Glutamatergic neuron (in vitro differentiated cells): ENCODE data around the gene SLC27A2. TPM values are rescaled to one million over a fixed set of nuclear protein-coding genes. Genes with fewer than 3 reads are reported as not detected.

Experiments
- DNase-seq: peaks from one replicate; pipeline ENCODE4 v3.0.0; 2022
- H3K27ac Mint-ChIP-seq: one replicate; pipeline ENCODE4 v1.8.0; 2020; ENCODE audit warnings: mild to moderate bottlenecking, mixed read lengths, inconsistent platforms; ENCODE audit not compliant: unreplicated experiment
- H3K27me3 Mint-ChIP-seq: one replicate; pipeline ENCODE4 v1.8.0; 2020; ENCODE audit warnings: mild to moderate bottlenecking, moderate library complexity, mixed read lengths, inconsistent platforms; ENCODE audit not compliant: unreplicated experiment
- H3K36me3 Mint-ChIP-seq: one replicate; pipeline ENCODE4 v1.8.0; 2020; ENCODE audit warnings: mild to moderate bottlenecking, mixed read lengths, inconsistent platforms; ENCODE audit not compliant: unreplicated experiment
- H3K4me1 Mint-ChIP-seq: one replicate; pipeline ENCODE4 v1.8.0; 2020; ENCODE audit warnings: mild to moderate bottlenecking, low read depth, mixed read lengths, inconsistent platforms; ENCODE audit not compliant: unreplicated experiment
- H3K4me3 Mint-ChIP-seq: one replicate; pipeline ENCODE4 v1.8.0; 2020; ENCODE audit warnings: mild to moderate bottlenecking, mixed read lengths, inconsistent platforms; ENCODE audit not compliant: unreplicated experiment
- H3K9me3 Mint-ChIP-seq: one replicate; pipeline ENCODE4 v1.8.0; 2020; ENCODE audit warnings: mild to moderate bottlenecking, moderate library complexity, mixed read lengths, inconsistent platforms; ENCODE audit not compliant: unreplicated experiment
- CTCF ChIP-seq: fragments of 200-600 bp; sonication (generic); IDR thresholded peaks from one replicate; pipeline ENCODE4 v1.5.0; 2021; ENCODE audit not compliant: partially characterized antibody, unreplicated experiment
- total RNA-seq: library from RNA; stranded (reverse); fragmentation: NEBNext Ultra II Directional; extraction: Animal tissue kit (Norgen Biotek cat#: 25700); gene quantifications from one replicate; pipeline ENCODE4 v1.2.1, GENCODE V29; 2021; ENCODE audit not compliant: unreplicated experiment

The SLC27A2 gene
- total RNA-seq, 1 donor from 2014 or later: not detected

DNA sequence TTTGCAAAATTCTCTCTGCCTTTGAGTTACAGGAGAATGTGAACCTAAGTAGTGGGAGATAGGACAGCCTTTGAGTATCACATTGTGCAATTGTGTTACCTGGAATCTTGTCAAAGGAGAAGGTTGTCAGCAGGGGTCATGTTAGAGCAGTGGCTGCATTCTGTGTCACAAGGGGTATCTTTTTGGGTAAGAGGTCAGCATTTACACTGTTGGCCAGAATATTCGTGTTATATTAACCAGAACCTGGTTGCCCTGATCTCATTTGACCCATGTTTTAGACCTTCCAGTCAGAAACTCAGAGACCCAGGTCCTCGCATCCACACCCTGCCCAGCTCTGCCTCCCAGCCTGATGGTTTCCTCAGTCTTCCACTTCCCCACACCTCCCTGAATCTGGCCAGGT, 56.3 kb downstream of the SLC27A2 start:
- Mint-ChIP-seq H3K4me3 (no peak overlapping the region), H3K9me3 (no peaks in the 10 kb centered on the region), H3K27ac (no peak overlapping the region), H3K27me3 (no peaks in the 10 kb centered on the region), H3K36me3 (no peaks in the 10 kb centered on the region), H3K4me1 (no peaks in the 10 kb centered on the region)
- no peak for TF ChIP-seq CTCF
- no peak for DNase-seq

DNA sequence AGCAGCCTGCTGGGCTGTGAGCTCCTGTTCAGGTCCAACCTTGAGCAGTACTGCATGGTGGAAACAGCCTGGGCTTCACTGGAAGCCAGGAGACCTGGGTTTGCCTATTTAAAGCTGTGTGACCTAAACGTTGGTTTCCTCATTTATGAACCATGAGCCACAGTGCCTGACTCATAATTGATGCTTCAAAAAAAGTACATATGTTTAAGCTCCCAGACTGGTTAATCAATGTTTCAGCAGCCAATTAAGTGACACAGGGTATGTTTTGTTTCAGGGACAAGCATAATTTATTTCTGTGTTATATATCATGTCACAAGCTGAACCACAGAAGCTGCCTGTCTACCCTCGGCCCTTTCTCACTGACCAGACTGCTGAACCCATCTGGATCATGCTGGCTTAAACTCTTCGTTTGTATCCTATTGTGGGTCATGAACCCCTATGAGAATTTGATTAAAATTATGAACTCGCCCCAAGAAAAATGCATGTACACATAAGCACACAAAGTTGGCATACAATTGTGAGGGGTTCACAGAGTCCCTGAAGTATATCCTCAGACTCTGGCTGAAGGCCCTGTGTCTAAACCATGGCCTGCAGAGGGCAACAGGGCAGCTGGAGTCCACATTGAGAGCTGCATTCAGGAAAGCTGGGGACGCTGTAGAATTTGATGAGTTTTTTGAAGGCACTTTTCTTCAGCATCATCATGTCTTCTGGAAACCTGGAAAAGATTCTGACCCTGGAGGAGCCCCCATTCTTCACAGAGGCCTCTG, 59.9 kb downstream of the SLC27A2 start:
- H3K4me3 Mint-ChIP-seq: no peak overlapping the region
- no peaks in the 10 kb centered on the region for H3K36me3 Mint-ChIP-seq
- H3K27ac Mint-ChIP-seq: no peak overlapping the region
- no peaks in the 10 kb centered on the region for H3K27me3 Mint-ChIP-seq
- H3K4me1 Mint-ChIP-seq: no peaks in the 10 kb centered on the region
- TF ChIP-seq CTCF: no peak
- H3K9me3 Mint-ChIP-seq: no peaks in the 10 kb centered on the region
- DNase-seq: no peak

GRCh38 chr15:50244153-50244552, 62.2 kb downstream of the SLC27A2 start:
- TF ChIP-seq CTCF: no peak
- H3K9me3 Mint-ChIP-seq: no peaks in the 10 kb centered on the region
- H3K4me1 Mint-ChIP-seq: peaks cover 3% of the 10 kb centered on the region
- H3K27me3 Mint-ChIP-seq: no peaks in the 10 kb centered on the region
- H3K27ac Mint-ChIP-seq: no peak overlapping the region
- DNase-seq: no peak
- no peaks in the 10 kb centered on the region for H3K36me3 Mint-ChIP-seq
- H3K4me3 Mint-ChIP-seq: no peak overlapping the region

GRCh38 chr15:50244959-50245624, 63.1 kb downstream of the SLC27A2 start:
- Mint-ChIP-seq H3K27ac (no peak overlapping the region), H3K4me3 (no peak overlapping the region), H3K9me3 (no peaks in the 10 kb centered on the region), H3K4me1 (peaks cover 3% of the 10 kb centered on the region), H3K36me3 (no peaks in the 10 kb centered on the region), H3K27me3 (no peaks in the 10 kb centered on the region)
- no peak for DNase-seq
- no peak for TF ChIP-seq CTCF

GRCh38 chr15:50246631-50247030, 64.6 kb downstream of the SLC27A2 start:
- no peak overlapping the region for H3K27ac Mint-ChIP-seq
- no peaks in the 10 kb centered on the region for H3K9me3 Mint-ChIP-seq
- H3K4me1 Mint-ChIP-seq: peaks cover 3% of the 10 kb centered on the region
- no peak for DNase-seq
- no peaks in the 10 kb centered on the region for H3K27me3 Mint-ChIP-seq
- H3K4me3 Mint-ChIP-seq: no peak overlapping the region
- no peaks in the 10 kb centered on the region for H3K36me3 Mint-ChIP-seq
- no peak for TF ChIP-seq CTCF
